Central memory CD4-positive, alpha-beta T cell (primary cell): ENCODE data around the gene KDM2A.

Experiments
- DNase-seq: peaks from one replicate; pipeline ENCODE4 v3.0.0; 2022

KDM2A gene

GRCh38 chr11:67262731-67263675 is 143.9 kb downstream of the KDM2A start:
- DNase-seq, result peak; percentile 61

DNA sequence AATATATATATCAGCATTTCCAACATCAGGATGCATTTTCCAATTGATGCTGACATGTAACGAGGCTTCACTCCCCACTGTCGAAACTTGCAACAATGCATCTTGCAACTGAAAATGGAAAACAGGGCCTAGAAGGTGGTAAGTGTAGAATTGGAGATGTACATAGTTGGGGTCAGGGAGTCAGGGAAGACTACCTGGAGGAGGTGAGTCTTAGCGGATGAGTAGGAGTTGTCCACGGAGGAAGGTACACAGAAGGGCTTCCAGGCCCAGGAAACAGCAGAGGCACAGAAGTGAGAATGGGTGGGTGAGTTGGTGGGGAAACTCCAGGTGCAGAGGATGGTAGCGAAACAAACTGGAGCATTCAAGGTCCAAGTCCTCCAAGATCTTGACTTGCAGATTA is 145.2 kb downstream of the KDM2A start:
- DNase-seq, result no peak

DNA sequence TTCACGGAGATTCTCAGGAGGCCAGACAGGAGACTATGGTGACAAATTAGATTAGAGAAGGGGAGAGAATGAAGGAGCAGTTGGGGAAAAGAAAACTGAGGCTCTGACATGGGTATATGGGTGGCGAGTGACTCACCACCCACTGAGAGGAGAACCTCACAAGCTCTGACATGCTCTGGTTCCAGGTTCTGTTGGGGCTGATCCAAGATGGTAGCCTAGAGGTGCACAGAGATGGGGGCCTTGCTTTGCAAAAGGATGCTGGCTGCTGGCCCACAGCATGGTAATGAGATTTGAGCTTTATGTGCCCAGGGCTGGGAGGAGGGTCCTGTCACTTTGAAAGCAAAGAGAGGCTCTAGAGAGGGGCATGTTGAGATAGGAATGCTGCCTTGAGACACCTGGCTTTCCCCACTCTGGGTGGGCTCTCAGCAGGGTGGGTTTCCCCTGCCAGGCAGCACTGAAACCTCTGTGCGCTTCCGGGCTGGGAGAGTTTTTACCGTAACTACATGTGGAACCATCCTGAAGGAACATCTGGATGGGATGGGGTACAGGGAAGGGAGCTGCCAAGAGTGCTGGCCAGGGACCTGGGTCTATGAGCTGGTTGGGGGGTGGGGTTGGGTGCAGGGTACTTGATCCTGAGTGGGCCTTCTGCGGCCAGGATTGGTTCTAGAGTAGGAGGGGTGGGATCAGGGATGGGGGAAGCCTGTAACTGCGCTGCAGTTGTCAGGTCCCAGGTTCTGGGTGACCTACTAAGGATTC is 146.0 kb downstream of the KDM2A start:
- DNase-seq, result no peak

- DNase-seq, result peak; percentile 73
Measured at GRCh38 chr11:67265633-67266448, 146.8 kb downstream of the KDM2A start.

- DNase-seq, result no peak
Measured at GRCh38 chr11:67266449-67267187, 147.6 kb downstream of the KDM2A start, which contains the start of gene GRK2. TSS of gene GRK2 (plus strand) at chr11:67266473. CDS start at chr11:67266700, 227 bp downstream.

DNA sequence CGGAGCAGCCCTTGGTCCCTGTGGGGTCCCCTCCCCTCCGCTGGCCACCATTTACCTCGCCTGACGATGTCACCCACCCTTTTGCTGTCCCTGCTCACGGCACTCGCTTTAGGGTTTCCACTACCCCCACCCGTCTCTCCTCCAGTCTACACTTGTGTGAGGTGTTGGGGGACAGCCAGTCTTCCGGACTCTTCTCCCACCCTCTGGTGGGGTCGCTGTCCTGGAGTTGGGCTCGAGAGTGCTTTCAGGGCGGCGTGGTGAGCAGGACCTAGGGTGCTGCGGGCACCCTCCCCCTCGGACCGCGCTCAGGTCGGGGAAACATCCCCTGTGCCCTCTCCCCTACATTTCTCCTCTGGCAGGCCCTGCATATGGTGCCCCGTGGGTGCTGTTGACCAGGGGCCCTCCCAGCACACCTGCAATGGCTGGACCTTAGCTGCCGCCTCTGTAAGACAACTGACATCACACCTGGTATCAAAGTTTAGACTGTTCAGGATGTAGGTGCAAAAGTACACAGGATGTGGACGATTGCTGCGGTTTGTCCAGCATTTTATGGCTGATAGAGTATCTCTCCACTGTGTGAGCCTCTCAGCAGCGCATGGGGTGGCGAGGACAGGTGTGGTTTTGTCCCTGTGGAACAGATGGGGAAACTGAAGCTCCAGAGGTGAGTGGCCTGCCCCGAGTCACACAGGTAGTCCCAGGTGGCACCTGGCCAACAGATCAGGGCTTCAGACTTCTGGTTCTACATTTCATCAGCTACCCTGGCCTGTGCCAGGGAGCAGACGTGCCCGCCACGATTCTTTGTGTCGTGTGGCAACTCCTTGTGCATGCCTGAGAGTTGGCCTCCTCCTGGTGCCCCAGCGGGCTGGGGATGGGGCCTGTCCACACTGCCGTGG is 148.4 kb downstream of the KDM2A start:
- DNase-seq, result peak; percentile 49

- peak; percentile 58 for DNase-seq
Measured at GRCh38 chr11:67268081-67268961, 149.3 kb downstream of the KDM2A start.

- DNase-seq, result no peak
Measured at GRCh38 chr11:67268962-67269268, 149.9 kb downstream of the KDM2A start.

DNA sequence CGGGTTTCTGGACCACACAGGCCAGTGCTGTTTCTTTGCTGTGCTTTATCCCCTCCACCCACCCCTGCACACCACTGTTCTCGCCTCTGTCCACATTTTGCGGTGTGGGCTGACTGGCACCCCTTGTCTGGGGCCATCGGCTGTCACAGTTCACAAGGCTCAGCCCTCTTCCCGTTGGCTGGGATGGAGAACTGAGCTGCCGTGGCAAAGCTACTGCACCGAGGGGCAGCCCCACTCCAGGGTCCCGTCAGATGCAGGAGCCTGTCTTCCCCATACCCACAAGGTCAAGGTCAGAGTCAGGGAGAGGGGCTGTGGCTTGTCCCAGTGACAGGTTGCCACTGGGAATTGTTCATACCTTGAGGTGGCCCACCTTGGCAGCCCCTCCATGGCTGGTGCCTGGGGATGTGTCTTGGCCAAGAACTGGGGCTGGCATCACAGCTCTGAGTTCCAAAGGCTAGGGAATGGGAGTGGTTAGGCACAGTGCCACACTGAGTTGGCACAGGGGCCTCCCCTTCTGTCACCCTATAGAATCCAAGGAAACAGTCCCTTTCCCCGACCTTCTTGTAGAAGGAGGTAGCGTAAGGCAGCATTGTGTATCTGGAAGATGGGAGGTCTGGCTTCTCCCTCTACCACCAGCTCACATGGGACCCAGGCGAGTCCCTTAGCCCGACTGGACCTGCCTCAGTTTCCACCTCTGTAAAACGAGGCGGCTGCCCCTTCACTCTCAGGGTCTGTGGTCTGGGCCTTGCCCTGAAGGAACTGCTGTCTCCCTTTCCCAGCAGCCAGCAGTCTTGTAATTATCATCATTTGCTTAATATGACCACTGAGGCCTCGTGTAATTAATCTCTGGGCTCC is 150.6 kb downstream of the KDM2A start:
- DNase-seq, result no peak

DNA sequence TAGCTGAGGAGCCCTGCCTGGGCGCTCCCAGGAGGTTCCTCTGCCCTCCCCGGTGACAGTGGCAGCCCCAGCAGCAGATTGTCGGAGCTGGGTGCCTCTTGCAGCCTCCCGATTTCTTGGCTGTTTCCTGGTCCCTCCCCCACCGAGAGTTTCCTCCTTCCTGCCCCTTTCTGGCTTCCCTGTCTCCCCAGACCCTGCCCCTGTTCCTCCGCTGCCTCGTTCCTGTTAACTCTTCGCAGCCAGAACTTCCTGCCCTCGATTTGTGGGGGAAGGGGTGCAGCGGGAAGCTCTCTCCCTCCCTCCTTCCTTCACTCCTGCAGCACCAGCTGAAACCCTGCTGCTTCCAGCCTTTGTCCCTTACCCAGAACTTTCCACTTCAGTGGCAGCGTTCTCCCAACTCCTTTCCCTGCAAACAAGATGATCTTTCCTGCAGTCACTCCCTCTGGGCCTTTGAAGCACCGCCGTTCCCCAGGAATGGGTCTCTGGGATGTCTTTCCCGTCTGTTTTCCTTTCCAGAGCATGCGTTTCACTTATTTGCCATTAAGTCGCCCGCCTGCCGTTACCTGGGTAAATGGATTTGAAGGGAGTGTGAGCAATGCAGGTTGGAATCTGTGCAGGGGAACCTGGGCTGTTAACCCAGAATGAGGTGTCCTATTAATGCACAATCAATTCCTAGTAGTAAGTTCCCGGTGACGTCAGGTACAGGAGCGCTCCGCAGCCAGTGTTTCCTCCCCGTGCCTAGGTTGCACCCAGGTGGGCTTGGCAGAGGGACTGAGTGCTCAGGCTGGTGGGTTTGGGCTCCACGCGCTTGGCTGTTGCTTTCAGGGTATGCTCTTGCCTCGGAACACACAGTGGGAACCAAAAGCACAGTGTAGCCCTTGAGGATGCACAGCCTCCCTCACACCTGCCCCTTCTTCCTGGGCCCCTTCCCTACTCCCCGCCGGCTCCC is 151.5 kb downstream of the KDM2A start:
- DNase-seq, result no peak

DNA sequence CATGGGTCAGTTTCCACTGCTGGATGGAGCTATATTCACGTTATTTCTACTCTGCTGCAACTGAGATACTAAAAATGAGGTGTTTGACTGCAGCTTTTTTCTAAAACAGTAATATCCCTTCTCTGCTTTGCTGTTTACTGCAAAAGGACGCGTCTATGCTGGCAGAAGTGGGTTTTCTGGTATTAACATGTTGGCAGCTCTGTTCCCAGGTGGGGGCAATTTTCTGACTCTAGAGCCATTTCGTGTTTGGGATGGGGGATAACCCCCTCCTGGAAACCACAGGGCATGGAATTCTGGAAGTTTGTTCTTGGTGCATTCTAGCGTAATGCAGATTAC is 152.1 kb downstream of the KDM2A start:
- no peak for DNase-seq

- DNase-seq, result peak; percentile 64
Measured at GRCh38 chr11:67271541-67272284, 152.7 kb downstream of the KDM2A start.

GRCh38 chr11:67272327-67273259 is 153.5 kb downstream of the KDM2A start:
- DNase-seq, result peak; percentile 28

DNA sequence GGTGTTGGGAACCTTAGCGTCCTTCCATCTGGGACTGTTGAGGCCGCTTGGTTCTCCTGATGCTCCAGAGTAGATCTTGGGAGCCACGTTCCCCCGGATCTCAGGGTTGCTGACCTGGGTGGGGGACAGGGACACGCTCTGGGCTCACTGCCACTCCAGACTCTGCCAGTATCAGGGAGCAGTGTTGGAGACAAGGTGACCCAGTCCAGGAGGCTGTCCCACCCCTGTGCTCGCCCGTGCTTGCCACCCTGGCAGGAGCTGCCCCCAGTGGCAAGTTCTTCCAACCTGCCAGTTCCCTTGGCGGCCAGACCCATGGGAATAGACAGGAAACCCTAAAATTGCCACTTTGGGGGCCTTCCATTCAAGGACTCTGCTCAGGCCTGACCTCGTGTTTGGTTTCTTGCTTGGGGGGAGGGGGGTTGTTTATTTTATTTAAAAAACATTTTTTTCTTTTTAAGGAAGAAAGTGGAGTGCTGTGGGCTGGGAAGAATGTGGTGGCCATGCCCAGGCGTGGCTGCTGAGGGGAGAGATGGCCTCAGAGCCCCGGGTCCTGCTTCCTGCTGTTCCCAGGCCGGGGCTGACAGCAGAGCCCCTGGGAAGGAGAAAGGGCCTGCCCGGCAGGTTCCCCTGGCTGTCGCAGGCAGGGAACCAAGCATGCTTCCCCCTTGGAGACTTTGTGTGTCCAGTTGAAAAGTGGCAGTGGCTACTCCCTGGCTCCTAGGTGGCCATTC is 154.4 kb downstream of the KDM2A start:
- no peak for DNase-seq
